ENCODE data around the gene SLC35D3. TPM values are rescaled to one million over a fixed set of nuclear protein-coding genes. Genes with fewer than 3 reads are reported as not detected.
"Not testable (repeated sequence)": the region's sequence is repeated elsewhere in the genome, so short reads cannot be mapped to it uniquely, and the experiment has no call there.

Gene SLC35D3
- under 1 TPM in 1 of 5 donors, not detected in 4; 0.18 TPM for total RNA-seq
- polyA plus RNA-seq = under 1 TPM in 2 of 3 donors, not detected in 1; 0.08 to 0.31 TPM
- long read RNA-seq, donor 1, partial matches to known transcripts = 0 of 1 reads
- long read RNA-seq, donor 1, other reads (novel, unspliced or antisense) = 0 of 1 reads
- long read RNA-seq, donor 2 = 0 reads
- long read RNA-seq, donor 3 = 0 reads
- long read RNA-seq, donor 4 = 0 reads
- long read RNA-seq, donor 5 = 0 reads
- long read RNA-seq, donor 6 = 0 reads
- long read RNA-seq, donor 7 = 0 reads
- long read RNA-seq, donor 8, partial matches to known transcripts = 0 of 1 reads
- long read RNA-seq, donor 8, other reads (novel, unspliced or antisense) = 0 of 1 reads
- long read RNA-seq, donor 9 = 0 reads
- long read RNA-seq, donor 10 = 0 reads

- TF ChIP-seq POLR2A (IDR thresholded peaks at IDR 0.05) (no peak), POLR2AphosphoS5 (IDR thresholded peaks at IDR 0.05) (no peak), EP300 (IDR thresholded peaks at IDR 0.05) (no peak), CTCF (IDR thresholded peaks at IDR 0.05) (no peak)
- Histone ChIP-seq H3K4me1 (peaks cover 38 to 39% (median 39%) of the 10 kb centered on the region in 4 donors), H3K4me3 (peak within 1 kb of the TSS; percentile 53 to 78 (median 60)), H3K9me3 (no peaks in the 10 kb centered on the region), H3K27ac (peak within 1 kb of the TSS in 3 of 5 donors; percentile 0 to 25 (median 4)), H3K27me3 (peaks cover 14 to 70% (median 55%) of the 10 kb centered on the region in 3 donors), H3K36me3 (peaks cover 0 to under 1% (median 0%) of the 10 kb centered on the region in 4 donors)
- intact Hi-C loops (cut with DNase I; ENCODE audit: low total_unique reads) = no loop called here
- WGBS, 5 donors = 0 to 2% (median 1%) methylated on average over 42 to 86 of the region's 86 CpGs
- DNase-seq = peak in 1 of 2 donors; percentile 63
Measured at GRCh38 chr6:136921936-136922684, at the start of gene SLC35D3. Gene SLC35D3 (plus strand): TSS chr6:136922301. CDS start chr6:136922429, 128 bp downstream.

GRCh38 chr6:136873748-136874147 lies 48.4 kb upstream of the SLC35D3 start:
- no peak overlapping the region for H3K4me3 ChIP-seq
- H3K27me3 ChIP-seq = no peaks in the 10 kb centered on the region
- H3K27ac ChIP-seq = no peak overlapping the region
- WGBS, 5 donors = 63 to 94% (median 82%) methylated on average over 3 of the region's 3 CpGs
- peaks cover 0 to 45% (median 40%) of the 10 kb centered on the region in 4 donors for H3K36me3 ChIP-seq
- DNase-seq = peak in 1 of 2 donors; percentile 14
- peaks cover 0 to 4% (median 0%) of the 10 kb centered on the region in 4 donors for H3K4me1 ChIP-seq
- intact Hi-C loops (cut with DNase I; ENCODE audit: low total_unique reads) = no loop called here
- H3K9me3 ChIP-seq = peaks cover 13 to 27% (median 20%) of the 10 kb centered on the region in 4 donors
- TF ChIP-seq POLR2A (IDR thresholded peaks at IDR 0.05) = no peak
- TF ChIP-seq POLR2AphosphoS5 (IDR thresholded peaks at IDR 0.05) = no peak
- TF ChIP-seq EP300 (IDR thresholded peaks at IDR 0.05) = no peak
- TF ChIP-seq CTCF (IDR thresholded peaks at IDR 0.05) = no peak

GRCh38 chr6:136876469-136876868 lies 45.6 kb upstream of the SLC35D3 start:
- 97 to 99% (median 97%) methylated on average over 4 of the region's 4 CpGs for WGBS, 5 donors
- H3K27me3 ChIP-seq; H3K27ac ChIP-seq; DNase-seq; intact Hi-C loops (cut with DNase I; ENCODE audit: low total_unique reads); H3K4me3 ChIP-seq; H3K4me1 ChIP-seq: not testable (repeated sequence)
- Histone ChIP-seq H3K9me3 (peaks cover 13 to 27% (median 20%) of the 10 kb centered on the region in 4 donors), H3K36me3 (peaks cover 0 to 34% (median 30%) of the 10 kb centered on the region in 4 donors)

GRCh38 chr6:136880748-136881460 lies 41.2 kb upstream of the SLC35D3 start:
- no peak for DNase-seq
- Histone ChIP-seq H3K36me3 (no peaks in the 10 kb centered on the region), H3K4me3 (no peak overlapping the region), H3K4me1 (peaks cover 0 to 1% (median 0%) of the 10 kb centered on the region in 4 donors), H3K27me3 (no peaks in the 10 kb centered on the region), H3K27ac (no peak overlapping the region), H3K9me3 (peaks cover 0 to 5% (median 0%) of the 10 kb centered on the region in 4 donors)
- no peak for TF ChIP-seq CTCF (IDR thresholded peaks at IDR 0.05)
- no peak for TF ChIP-seq EP300 (IDR thresholded peaks at IDR 0.05)
- TF ChIP-seq POLR2A (IDR thresholded peaks at IDR 0.05) = no peak
- TF ChIP-seq POLR2AphosphoS5 (IDR thresholded peaks at IDR 0.05) = no peak
- intact Hi-C loops (cut with DNase I; ENCODE audit: low total_unique reads) = no loop called here
- 61 to 88% (median 78%) methylated on average over 4 of the region's 4 CpGs for WGBS, 5 donors

Data from stomach (tissue), 19 donors.